ENCODE data around the gene IKBKG. TPM values are rescaled to one million over a fixed set of nuclear protein-coding genes. Genes with fewer than 3 reads are reported as not detected.

IKBKG gene
- total and polyA plus RNA-seq, 4 experiments from 2014 or later = 28.2 to 44.7 (median 39.5) TPM

Other genes with a start within 250 kb of the IKBKG start
- gene FLNA, start 173.0 kb upstream of the IKBKG start, total RNA-seq = 100 to 1,000 TPM; 839 to 871 TPM
- gene FLNA, start 173.0 kb upstream of the IKBKG start, polyA plus RNA-seq = 100 to 1,000 TPM in 1 of 2 donors, 10 to 100 TPM in 1; 87.4 to 683 TPM
- 10 to 100 TPM; 84.3 to 88.7 TPM for gene EMD, start 168.3 kb upstream of the IKBKG start, total RNA-seq
- gene EMD, start 168.3 kb upstream of the IKBKG start, polyA plus RNA-seq = 10 to 100 TPM; 30.3 to 38.2 TPM
- gene RPL10, start 149.2 kb upstream of the IKBKG start, total RNA-seq = 1,000 to 10,000 TPM; 5,157 to 5,386 TPM
- 1,000 to 10,000 TPM; 4,018 to 5,740 TPM for gene RPL10, start 149.2 kb upstream of the IKBKG start, polyA plus RNA-seq
- gene DNASE1L1, start 138.4 kb upstream of the IKBKG start, total RNA-seq = 10 to 100 TPM; 25.3 to 26.3 TPM
- 10 to 100 TPM; 14.0 to 16.2 TPM for gene DNASE1L1, start 138.4 kb upstream of the IKBKG start, polyA plus RNA-seq
- gene TAFAZZIN, start 136.1 kb upstream of the IKBKG start, total RNA-seq = 100 to 1,000 TPM; 139 to 141 TPM
- 10 to 100 TPM; 47.3 to 48.2 TPM for gene TAFAZZIN, start 136.1 kb upstream of the IKBKG start, polyA plus RNA-seq
- 10 to 100 TPM; 60.4 to 62.6 TPM for gene ATP6AP1, start 118.9 kb upstream of the IKBKG start, total RNA-seq
- gene ATP6AP1, start 118.9 kb upstream of the IKBKG start, polyA plus RNA-seq = 100 to 1,000 TPM; 114 to 149 TPM
- gene GDI1, start 110.5 kb upstream of the IKBKG start, total RNA-seq = 100 to 1,000 TPM; 212 to 220 TPM
- gene GDI1, start 110.5 kb upstream of the IKBKG start, polyA plus RNA-seq = 10 to 100 TPM; 48.2 to 63.9 TPM
- gene FAM50A, start 103.5 kb upstream of the IKBKG start, total RNA-seq = 10 to 100 TPM; 65.2 to 70.3 TPM
- gene FAM50A, start 103.5 kb upstream of the IKBKG start, polyA plus RNA-seq = 10 to 100 TPM; 35.6 to 68.1 TPM
- 10 to 100 TPM; 78.8 to 90.3 TPM for gene PLXNA3, start 89.3 kb upstream of the IKBKG start, total RNA-seq
- gene PLXNA3, start 89.3 kb upstream of the IKBKG start, polyA plus RNA-seq = 1 to 10 TPM in 1 of 2 donors, under 1 TPM in 1; 0.29 to 1.2 TPM
- gene LAGE3, start 68.3 kb upstream of the IKBKG start, total RNA-seq = 10 to 100 TPM; 18.5 to 19.3 TPM
- 10 to 100 TPM; 46.0 to 58.0 TPM for gene LAGE3, start 68.3 kb upstream of the IKBKG start, polyA plus RNA-seq
- gene UBL4A, start 61.0 kb upstream of the IKBKG start, total RNA-seq = 10 to 100 TPM; 33.2 to 41.3 TPM
- gene UBL4A, start 61.0 kb upstream of the IKBKG start, polyA plus RNA-seq = 10 to 100 TPM; 56.9 to 66.8 TPM
- 10 to 100 TPM; 22.5 to 23.7 TPM for gene SLC10A3, start 57.0 kb upstream of the IKBKG start, total RNA-seq
- 10 to 100 TPM; 61.4 to 62.3 TPM for gene SLC10A3, start 57.0 kb upstream of the IKBKG start, polyA plus RNA-seq
- gene FAM3A, start 31.4 kb upstream of the IKBKG start, total RNA-seq = 10 to 100 TPM; 51.0 to 51.8 TPM
- 10 to 100 TPM; 18.4 to 20.2 TPM for gene FAM3A, start 31.4 kb upstream of the IKBKG start, polyA plus RNA-seq
- 10 to 100 TPM; 45.4 to 46.0 TPM for gene G6PD, start 774 bp upstream of the IKBKG start, total RNA-seq
- gene G6PD, start 774 bp upstream of the IKBKG start, polyA plus RNA-seq = 1 to 10 TPM; 1.7 to 3.8 TPM
- not detected for gene CTAG1A, start 37.5 kb downstream of the IKBKG start, total RNA-seq
- gene CTAG1A, start 37.5 kb downstream of the IKBKG start, polyA plus RNA-seq = not detected
- not detected for gene CTAG1B, start 71.7 kb downstream of the IKBKG start, total RNA-seq
- not detected for gene CTAG1B, start 71.7 kb downstream of the IKBKG start, polyA plus RNA-seq
- not detected for gene CTAG2, start 106.0 kb downstream of the IKBKG start, total RNA-seq
- gene CTAG2, start 106.0 kb downstream of the IKBKG start, polyA plus RNA-seq = not detected
- gene GAB3, start 203.5 kb downstream of the IKBKG start, total RNA-seq = 10 to 100 TPM; 14.9 to 15.6 TPM
- 1 to 10 TPM; 3.2 to 5.6 TPM for gene GAB3, start 203.5 kb downstream of the IKBKG start, polyA plus RNA-seq
- gene DKC1, start 215.2 kb downstream of the IKBKG start, total RNA-seq = 10 to 100 TPM; 60.0 to 63.9 TPM
- gene DKC1, start 215.2 kb downstream of the IKBKG start, polyA plus RNA-seq = 10 to 100 TPM; 30.4 to 41.4 TPM

All from CD4-positive, alpha-beta memory T cell (primary cell).